Spleen (tissue), 11 donors: ENCODE results near the gene MACROD2. TPM values are rescaled to one million over a fixed set of nuclear protein-coding genes. Genes with fewer than 3 reads are reported as not detected.

Experiments used
- DNase-seq: peaks from one replicate; pipeline ENCODE4 v3.0.0-alpha.2; 2020
- H3K27ac ChIP-seq, 8 donors: fragments of 200-600 bp; sonication (generic) in 7 of 8; 1 replicate in 4 of 8; 2 replicates in 4 of 8; pipeline versions ENCODE4 v1.5.0 to v1.8.0; 2016 to 2021; ENCODE audit warnings: inconsistent platforms in 4 of 8, mild to moderate bottlenecking in 4 of 8, moderate library complexity in 1 of 8
- H3K27me3 ChIP-seq, 7 donors: fragments of 200-600 bp; sonication (generic) in 6 of 7; replicated peaks in 1 of 7; 1 replicate in 4 of 7; 2 replicates in 3 of 7; pipeline versions ENCODE4 v1.5.0 to v1.8.0; 2016 to 2021; ENCODE audit warnings: inconsistent platforms in 3 of 7, mild to moderate bottlenecking in 1 of 7
- H3K36me3 ChIP-seq, 6 donors: fragments of 200-600 bp; sonication (generic) in 5 of 6; 1 replicate in 4 of 6; 2 replicates in 2 of 6; pipeline versions ENCODE4 v1.5.0 to v1.8.0; 2016 to 2021; ENCODE audit warnings: inconsistent platforms in 2 of 6
- H3K4me1 ChIP-seq, 6 donors: fragments of 200-600 bp; sonication (generic) in 5 of 6; 1 replicate in 3 of 6; 2 replicates in 3 of 6; pipeline versions ENCODE4 v1.5.0 to v1.8.0; 2016 to 2021; ENCODE audit warnings: inconsistent platforms in 3 of 6
- H3K4me3 ChIP-seq, 8 donors: fragments of 200-600 bp; sonication (generic) in 7 of 8; 1 replicate in 4 of 8; 2 replicates in 4 of 8; pipeline versions ENCODE4 v1.5.0 to v1.8.0; 2016 to 2021; ENCODE audit warnings: inconsistent platforms in 4 of 8, mild to moderate bottlenecking in 4 of 8, moderate library complexity in 2 of 8
- H3K9me3 ChIP-seq, 8 donors: fragments of 200-600 bp; sonication (generic) in 7 of 8; 1 replicate in 4 of 8; 2 replicates in 4 of 8; pipeline versions ENCODE4 v1.5.0 to v1.8.0; 2016 to 2021; ENCODE audit warnings: inconsistent platforms in 4 of 8
- CTCF ChIP-seq, 11 experiments: fragments of 200-600 bp in 7 of 11; fragments of 450-650 bp in 4 of 11; sonication (generic) in 4 of 11; IDR thresholded peaks in 8 of 11; conservative IDR thresholded peaks in 3 of 11; 1 replicate in 7 of 11; 2 replicates in 4 of 11; pipeline versions ENCODE4 v1.4.0 to v1.8.0; 2016 to 2021; ENCODE audit warnings: antibody characterized with exemption in 11 of 11, inconsistent platforms in 4 of 11, mild to moderate bottlenecking in 1 of 11
- POLR2A ChIP-seq, 3 donors: fragments of 450-650 bp; IDR thresholded peaks; one replicate each; pipeline ENCODE4 v1.5.1; 2017; ENCODE audit warnings: antibody characterized with exemption in 3 of 3, mild to moderate bottlenecking in 1 of 3
- POLR2AphosphoS5 ChIP-seq, 3 donors: sonication (generic); formaldehyde crosslinking; IDR thresholded peaks; one replicate each; pipeline ENCODE4 v1.5.1; 2017; ENCODE audit warnings: antibody characterized with exemption in 3 of 3
- WGBS, 5 donors: extraction: QIAGEN DNeasy Blood & Tissue Kit in 3 of 5; methylation state at CpG; one replicate each; pipeline versions ENCODE4 v1.1.5 to v1.1.7; 2013 to 2018; 5-methylcytosine and 5-hydroxymethylcytosine counted together
- intact Hi-C: fragments of 100-400 bp; cut with DNase I; formaldehyde crosslinking; loops from one replicate; pipeline ENCODE4 v1.15.0; 2023; ENCODE audit warnings: low total_unique reads
- polyA plus RNA-seq, 3 donors: library from polyadenylated mRNA; stranded (reverse); fragments of 200-250 nt; gene quantifications; one replicate each; pipeline ENCODE4 v1.2.1, GENCODE V29; 2013
- total RNA-seq, 7 donors: library from RNA; depleted of rRNA in 3 of 7; stranded (reverse); fragments of >200 nt in 3 of 7; fragmentation: NEBNext Ultra II Directional in 4 of 7; extraction: Animal tissue kit (Norgen Biotek cat#: 25700) in 4 of 7; gene quantifications; one replicate each; pipeline versions ENCODE4 v1.1.0 to v1.2.1, GENCODE V29; 2016 to 2021
- donor health status: healthy with polysubstance abuse.
- donor health status: DM: no; HTN: no; CAD: no; lungs with moderate emphysema.
- donor health status: DM: no; HTN: no; CAD: no.
- donor health status: Bipolar disorder and iron deficiency.
- donor health status: healthy.
- donor health status: DM: no; HTN: no; CAD: no.
- donor health status: DM: yes; HTN: yes; CAD: no.

MACROD2 gene
- total and polyA plus RNA-seq, 10 donors, result 1.5 to 4.7 (median 3.4) TPM

- Histone ChIP-seq H3K27me3 (no peaks in the 10 kb centered on the region), H3K27ac (no peak overlapping the region), H3K9me3 (no peaks in the 10 kb centered on the region), H3K4me1 (peaks cover 0 to 6% (median 0%) of the 10 kb centered on the region in 6 donors), H3K4me3 (no peak overlapping the region), H3K36me3 (no peaks in the 10 kb centered on the region)
- no peak for DNase-seq
- 67 to 79% (median 75%) methylated on average over 3 of the region's 3 CpGs for whole genome bisulfite sequencing, 5 donors
- TF ChIP-seq CTCF (IDR thresholded peaks at IDR 0.05 in 8 of 11, conservative IDR thresholded peaks at IDR 0.05 in 3 of 11), result no peak
- TF ChIP-seq POLR2A (IDR thresholded peaks at IDR 0.05), result no peak
- no peak for TF ChIP-seq POLR2AphosphoS5 (IDR thresholded peaks at IDR 0.05)
- intact Hi-C loops, result no loop called here
These were observed 696.7 kb downstream of the MACROD2 start for GRCh38 chr20:14691994-14692393.

- intact Hi-C loops, result no loop called here
- 70 to 77% (median 75%) methylated on average over 3 of the region's 3 CpGs for WGBS, 5 donors
- peaks cover 0 to 11% (median 0%) of the 10 kb centered on the region in 6 donors for H3K4me1 ChIP-seq
- H3K36me3 ChIP-seq, result no peaks in the 10 kb centered on the region
- H3K27me3 ChIP-seq, result no peaks in the 10 kb centered on the region
- TF ChIP-seq CTCF (IDR thresholded peaks at IDR 0.05 in 8 of 11, conservative IDR thresholded peaks at IDR 0.05 in 3 of 11) (no peak), POLR2AphosphoS5 (IDR thresholded peaks at IDR 0.05) (no peak), POLR2A (IDR thresholded peaks at IDR 0.05) (no peak)
- no peak for DNase-seq
- H3K27ac ChIP-seq, result no peak overlapping the region
- no peaks in the 10 kb centered on the region for H3K9me3 ChIP-seq
- H3K4me3 ChIP-seq, result no peak overlapping the region
These were observed 701.2 kb downstream of the MACROD2 start for GRCh38 chr20:14696478-14696877.

- TF ChIP-seq POLR2AphosphoS5 (IDR thresholded peaks at IDR 0.05) (no peak), POLR2A (IDR thresholded peaks at IDR 0.05) (no peak), CTCF (IDR thresholded peaks at IDR 0.05 in 8 of 11, conservative IDR thresholded peaks at IDR 0.05 in 3 of 11) (no peak)
- Histone ChIP-seq H3K9me3 (no peaks in the 10 kb centered on the region), H3K27me3 (no peaks in the 10 kb centered on the region), H3K36me3 (no peaks in the 10 kb centered on the region), H3K27ac (no peak overlapping the region), H3K4me3 (no peak overlapping the region), H3K4me1 (peaks cover 0 to 11% (median 0%) of the 10 kb centered on the region in 6 donors)
- no peak for DNase-seq
- WGBS, 5 donors, result 57 to 73% (median 62%) methylated on average over 4 of the region's 4 CpGs
- intact Hi-C loops, result no loop called here
These were observed 701.6 kb downstream of the MACROD2 start for GRCh38 chr20:14696937-14697336.

- intact Hi-C loops, result no loop called here
- Histone ChIP-seq H3K27ac (no peak overlapping the region), H3K4me1 (peaks cover 0 to 11% (median 0%) of the 10 kb centered on the region in 6 donors), H3K4me3 (no peak overlapping the region), H3K9me3 (no peaks in the 10 kb centered on the region), H3K36me3 (no peaks in the 10 kb centered on the region), H3K27me3 (no peaks in the 10 kb centered on the region)
- WGBS, 5 donors, result 73 to 93% (median 86%) methylated on average over 4 of the region's 4 CpGs
- TF ChIP-seq CTCF (IDR thresholded peaks at IDR 0.05 in 8 of 11, conservative IDR thresholded peaks at IDR 0.05 in 3 of 11) (no peak), POLR2A (IDR thresholded peaks at IDR 0.05) (no peak), POLR2AphosphoS5 (IDR thresholded peaks at IDR 0.05) (no peak)
- DNase-seq, result no peak
These were observed 702.8 kb downstream of the MACROD2 start for GRCh38 chr20:14698125-14698524.
